HepG2 (cell line): ENCODE data around the gene EBLN2.

ENCODE experiments used
- CTCF ChIP-seq: sonication (generic); formaldehyde crosslinking; IDR thresholded peaks from 2 replicates; pipeline ENCODE4 v1.5.0; 2020; ENCODE audit warnings: mild to moderate bottlenecking, missing genetic modification reagents, moderate library complexity
- DPF2 ChIP-seq: sonication (generic); formaldehyde crosslinking; IDR thresholded peaks from 2 replicates; pipeline ENCODE4 v1.4.0; 2020; ENCODE audit warnings: mild to moderate bottlenecking, low read depth, missing genetic modification reagents, borderline replicate concordance
- E2F1 ChIP-seq: sonication (generic); formaldehyde crosslinking; IDR thresholded peaks from 2 replicates; pipeline ENCODE4 v1.5.0; 2020; ENCODE audit warnings: missing genetic modification reagents
- FUBP1 ChIP-seq: sonication (generic); formaldehyde crosslinking; IDR thresholded peaks from 2 replicates; pipeline ENCODE4 v1.5.1; 2020; ENCODE audit warnings: missing genetic modification reagents, mild to moderate bottlenecking, borderline replicate concordance
- HOXA7 ChIP-seq: sonication (generic); formaldehyde crosslinking; IDR thresholded peaks from 2 replicates; pipeline ENCODE4 v1.8.1; 2022; ENCODE audit warnings: mild to moderate bottlenecking, missing genetic modification reagents, moderate library complexity
- IKZF5 ChIP-seq: IDR thresholded peaks from 2 replicates; pipeline ENCODE4 v1.6.1; 2018; ENCODE audit warnings: missing genetic modification reagents, mild to moderate bottlenecking, missing compliant biosample characterization
- IRF1 ChIP-seq: sonication (generic); formaldehyde crosslinking; IDR thresholded peaks from 2 replicates; pipeline ENCODE4 v1.4.0; 2020; ENCODE audit warnings: low read depth, mild to moderate bottlenecking, missing genetic modification reagents
- MAZ ChIP-seq, 2 experiments: sonication (generic) in 1 of 2; formaldehyde crosslinking in 1 of 2; IDR thresholded peaks; 2 replicates each; pipeline versions ENCODE4 v1.5.0 to v1.6.1; 2012 to 2020; ENCODE audit warnings: low read depth in 2 of 2, mild to moderate bottlenecking in 2 of 2, borderline replicate concordance in 1 of 2, improper control_type of control experiment in 1 of 2, low read length in 1 of 2, missing genetic modification reagents in 1 of 2, moderate library complexity in 1 of 2
- TBP ChIP-seq: sonication (generic); formaldehyde crosslinking; IDR thresholded peaks from 2 replicates; pipeline ENCODE4 v1.5.0; 2020; ENCODE audit warnings: missing genetic modification reagents
- ZNF160 ChIP-seq: sonication (generic); formaldehyde crosslinking; IDR thresholded peaks from 2 replicates; pipeline ENCODE4 v1.8.0; 2022; ENCODE audit warnings: mild to moderate bottlenecking, inconsistent platforms, missing genetic modification reagents
- ZNF232 ChIP-seq: sonication (generic); formaldehyde crosslinking; IDR thresholded peaks from 2 replicates; pipeline ENCODE4 v1.4.0; 2020; ENCODE audit warnings: missing genetic modification reagents, borderline replicate concordance
- ZNF546 ChIP-seq: sonication (generic); formaldehyde crosslinking; conservative IDR thresholded peaks from 2 replicates; pipeline ENCODE4 v1.8.1; 2023; ENCODE audit warnings: mild to moderate bottlenecking, missing genetic modification reagents
- ZNF589 ChIP-seq: sonication (generic); formaldehyde crosslinking; conservative IDR thresholded peaks from 2 replicates; pipeline ENCODE4 v1.8.0; 2022; ENCODE audit warnings: mild to moderate bottlenecking, moderate library complexity, missing genetic modification reagents

- TF ChIP-seq CTCF (CRISPR knock-in tag) (no peak), E2F1 (no peak), ZNF589 (no peak), IRF1 (CRISPR knock-in tag) (no peak), TBP (no peak), HOXA7 (no peak), MAZ (IDR thresholded peaks at IDR 0.05; ENCODE audit: borderline replicate concordance, low read depth, low read length) (no peak), MAZ (CRISPR knock-in tag; IDR thresholded peaks at IDR 0.05; ENCODE audit: low read depth) (no peak), ZNF160 (no peak), DPF2 (CRISPR knock-in tag) (no peak), IKZF5 (no peak), FUBP1 (CRISPR knock-in tag) (no peak), ZNF232 (CRISPR knock-in tag) (no peak), ZNF546 (CRISPR knock-in tag) (no peak)
Measured at GRCh38 chr3:73084170-73084569, 22.7 kb downstream of the EBLN2 start.
